Spleen (tissue), 11 donors: ENCODE results near the gene DMRTC2. TPM values are rescaled to one million over a fixed set of nuclear protein-coding genes. Genes with fewer than 3 reads are reported as not detected.
"Not testable (repeated sequence)": the region's sequence is repeated elsewhere in the genome, so short reads cannot be mapped to it uniquely, and the experiment has no call there.

ENCODE experiments used
- DNase-seq: peaks from one replicate; pipeline ENCODE4 v3.0.0-alpha.2; 2020
- H3K27ac ChIP-seq, 8 donors: fragments of 200-600 bp; sonication (generic) in 7 of 8; 1 replicate in 4 of 8; 2 replicates in 4 of 8; pipeline versions ENCODE4 v1.5.0 to v1.8.0; 2016 to 2021; ENCODE audit warnings: inconsistent platforms in 4 of 8, mild to moderate bottlenecking in 4 of 8, moderate library complexity in 1 of 8
- H3K27me3 ChIP-seq, 7 donors: fragments of 200-600 bp; sonication (generic) in 6 of 7; replicated peaks in 1 of 7; 1 replicate in 4 of 7; 2 replicates in 3 of 7; pipeline versions ENCODE4 v1.5.0 to v1.8.0; 2016 to 2021; ENCODE audit warnings: inconsistent platforms in 3 of 7, mild to moderate bottlenecking in 1 of 7
- H3K36me3 ChIP-seq, 6 donors: fragments of 200-600 bp; sonication (generic) in 5 of 6; 1 replicate in 4 of 6; 2 replicates in 2 of 6; pipeline versions ENCODE4 v1.5.0 to v1.8.0; 2016 to 2021; ENCODE audit warnings: inconsistent platforms in 2 of 6
- H3K4me1 ChIP-seq, 6 donors: fragments of 200-600 bp; sonication (generic) in 5 of 6; 1 replicate in 3 of 6; 2 replicates in 3 of 6; pipeline versions ENCODE4 v1.5.0 to v1.8.0; 2016 to 2021; ENCODE audit warnings: inconsistent platforms in 3 of 6
- H3K4me3 ChIP-seq, 8 donors: fragments of 200-600 bp; sonication (generic) in 7 of 8; 1 replicate in 4 of 8; 2 replicates in 4 of 8; pipeline versions ENCODE4 v1.5.0 to v1.8.0; 2016 to 2021; ENCODE audit warnings: inconsistent platforms in 4 of 8, mild to moderate bottlenecking in 4 of 8, moderate library complexity in 2 of 8
- H3K9me3 ChIP-seq, 8 donors: fragments of 200-600 bp; sonication (generic) in 7 of 8; 1 replicate in 4 of 8; 2 replicates in 4 of 8; pipeline versions ENCODE4 v1.5.0 to v1.8.0; 2016 to 2021; ENCODE audit warnings: inconsistent platforms in 4 of 8
- CTCF ChIP-seq, 11 experiments: fragments of 200-600 bp in 7 of 11; fragments of 450-650 bp in 4 of 11; sonication (generic) in 4 of 11; IDR thresholded peaks in 8 of 11; conservative IDR thresholded peaks in 3 of 11; 1 replicate in 7 of 11; 2 replicates in 4 of 11; pipeline versions ENCODE4 v1.4.0 to v1.8.0; 2016 to 2021; ENCODE audit warnings: antibody characterized with exemption in 11 of 11, inconsistent platforms in 4 of 11, mild to moderate bottlenecking in 1 of 11
- POLR2A ChIP-seq, 3 donors: fragments of 450-650 bp; IDR thresholded peaks; one replicate each; pipeline ENCODE4 v1.5.1; 2017; ENCODE audit warnings: antibody characterized with exemption in 3 of 3, mild to moderate bottlenecking in 1 of 3
- POLR2AphosphoS5 ChIP-seq, 3 donors: sonication (generic); formaldehyde crosslinking; IDR thresholded peaks; one replicate each; pipeline ENCODE4 v1.5.1; 2017; ENCODE audit warnings: antibody characterized with exemption in 3 of 3
- WGBS, 5 donors: extraction: QIAGEN DNeasy Blood & Tissue Kit in 3 of 5; methylation state at CpG; one replicate each; pipeline versions ENCODE4 v1.1.5 to v1.1.7; 2013 to 2018; 5-methylcytosine and 5-hydroxymethylcytosine counted together
- intact Hi-C: fragments of 100-400 bp; cut with DNase I; formaldehyde crosslinking; loops from one replicate; pipeline ENCODE4 v1.15.0; 2023; ENCODE audit warnings: low total_unique reads
- polyA plus RNA-seq, 3 donors: library from polyadenylated mRNA; stranded (reverse); fragments of 200-250 nt; gene quantifications; one replicate each; pipeline ENCODE4 v1.2.1, GENCODE V29; 2013
- total RNA-seq, 7 donors: library from RNA; depleted of rRNA in 3 of 7; stranded (reverse); fragments of >200 nt in 3 of 7; fragmentation: NEBNext Ultra II Directional in 4 of 7; extraction: Animal tissue kit (Norgen Biotek cat#: 25700) in 4 of 7; gene quantifications; one replicate each; pipeline versions ENCODE4 v1.1.0 to v1.2.1, GENCODE V29; 2016 to 2021
- donor health status: healthy with polysubstance abuse.
- donor health status: DM: no; HTN: no; CAD: no; lungs with moderate emphysema.
- donor health status: DM: no; HTN: no; CAD: no.
- donor health status: Bipolar disorder and iron deficiency.
- donor health status: healthy.
- donor health status: DM: no; HTN: no; CAD: no.
- donor health status: DM: yes; HTN: yes; CAD: no.

DMRTC2 gene
- total and polyA plus RNA-seq, 10 donors = not detected

- Histone ChIP-seq H3K27me3 (no peaks in the 10 kb centered on the region), H3K36me3 (peaks cover 7 to 63% (median 48%) of the 10 kb centered on the region in 6 donors), H3K4me1 (peaks cover 63 to 100% (median 98%) of the 10 kb centered on the region in 6 donors), H3K9me3 (no peaks in the 10 kb centered on the region), H3K27ac (peak overlapping the region; percentile 61 to 99 (median 82)), H3K4me3 (peak overlapping the region in 2 of 8 donors; percentile 6 to 47)
- TF ChIP-seq POLR2A (IDR thresholded peaks at IDR 0.05) (no peak), POLR2AphosphoS5 (IDR thresholded peaks at IDR 0.05) (peak; percentile 81 to 90 (median 85)), CTCF (IDR thresholded peaks at IDR 0.05 in 8 of 11, conservative IDR thresholded peaks at IDR 0.05 in 3 of 11) (no peak)
- peak; percentile 90 for DNase-seq
- intact Hi-C loops = loop anchor here (5.0 kb wide), 1 partner anchor 76 kb away; no protein-coding TSS in a partner anchor
- 18 to 22% (median 19%) methylated on average over 10 to 16 of the region's 16 CpGs for WGBS, 5 donors
These were observed 26.9 kb downstream of the DMRTC2 start for GRCh38 chr19:41871573-41872383.

DNA sequence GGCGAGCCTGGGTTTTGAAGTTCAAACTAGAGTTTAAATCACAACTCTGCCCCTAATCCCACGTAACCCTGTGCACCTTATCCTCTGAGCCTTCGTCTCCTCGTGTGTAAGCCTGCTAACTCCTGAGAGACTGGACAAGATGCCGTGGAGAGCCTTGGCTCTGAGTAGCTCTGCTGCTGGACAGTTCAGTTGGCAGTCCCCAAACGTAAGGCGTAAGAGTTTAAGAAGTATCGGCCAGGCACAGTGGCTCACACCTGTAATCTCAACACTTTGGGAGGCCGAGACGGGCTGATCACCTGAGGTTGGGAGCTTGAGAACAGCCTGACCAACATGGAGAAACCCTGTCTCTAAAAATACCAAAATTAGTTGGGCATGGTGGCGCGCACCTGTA lies 27.5 kb downstream of the DMRTC2 start:
- Histone ChIP-seq H3K27ac (peak overlapping the region; percentile 61 to 99 (median 82)), H3K9me3 (no peaks in the 10 kb centered on the region), H3K27me3 (no peaks in the 10 kb centered on the region), H3K4me1 (peaks cover 61 to 100% (median 98%) of the 10 kb centered on the region in 6 donors), H3K36me3 (peaks cover 7 to 57% (median 46%) of the 10 kb centered on the region in 6 donors), H3K4me3 (peak overlapping the region in 1 of 8 donors; percentile 47)
- intact Hi-C loops = loop anchor here (5.0 kb wide), 1 partner anchor 75 kb away; no protein-coding TSS in a partner anchor
- 84 to 88% (median 87%) methylated on average over 12 of the region's 12 CpGs for WGBS, 5 donors
- no peak for DNase-seq
- TF ChIP-seq CTCF (IDR thresholded peaks at IDR 0.05 in 8 of 11, conservative IDR thresholded peaks at IDR 0.05 in 3 of 11) (no peak), POLR2AphosphoS5 (IDR thresholded peaks at IDR 0.05) (no peak), POLR2A (IDR thresholded peaks at IDR 0.05) (no peak)

GRCh38 chr19:41872775-41873647 lies 28.2 kb downstream of the DMRTC2 start:
- H3K27ac ChIP-seq = peak overlapping the region; percentile 61 to 99 (median 82)

DNA sequence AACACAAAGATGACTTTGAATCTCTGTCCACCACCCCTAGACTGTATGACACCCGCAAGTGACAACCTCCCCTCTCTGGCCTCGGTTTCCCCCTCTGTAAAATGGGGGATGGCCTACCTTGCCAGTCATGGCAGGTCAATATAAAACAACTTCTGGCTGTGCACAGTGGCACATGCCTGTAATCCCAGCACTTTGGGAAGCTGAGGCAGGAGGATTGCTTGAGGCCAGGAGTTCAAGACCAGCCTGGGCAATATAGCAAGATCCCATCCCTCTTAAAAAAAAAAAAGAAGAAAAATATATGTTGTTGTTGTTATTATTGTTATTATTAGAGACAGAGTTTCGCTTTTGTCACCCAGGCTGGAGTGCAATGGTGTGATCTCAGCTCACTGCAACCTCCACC lies 31.1 kb downstream of the DMRTC2 start:
- H3K4me3 ChIP-seq = peak overlapping the region in 1 of 8 donors; percentile 81
- H3K27me3 ChIP-seq, H3K9me3 ChIP-seq, DNase-seq, intact Hi-C loops: not testable (repeated sequence)
- H3K27ac ChIP-seq = peak overlapping the region; percentile 75 to 99 (median 88)
- H3K4me1 ChIP-seq = peaks cover 45 to 100% (median 96%) of the 10 kb centered on the region in 6 donors
- peaks cover 0 to 50% (median 15%) of the 10 kb centered on the region in 6 donors for H3K36me3 ChIP-seq
- 62 to 72% (median 65%) methylated on average over 3 of the region's 3 CpGs for WGBS, 5 donors

More at GRCh38 chr19:41872775-41873647, 28.2 kb downstream of the DMRTC2 start:
- peak; percentile 94 for DNase-seq
- H3K4me3 ChIP-seq = peak overlapping the region in 1 of 8 donors; percentile 47
- H3K36me3 ChIP-seq = peaks cover 7 to 50% (median 42%) of the 10 kb centered on the region in 6 donors
- peaks cover 58 to 100% (median 98%) of the 10 kb centered on the region in 6 donors for H3K4me1 ChIP-seq
- no peaks in the 10 kb centered on the region for H3K9me3 ChIP-seq
- TF ChIP-seq CTCF (IDR thresholded peaks at IDR 0.05 in 8 of 11, conservative IDR thresholded peaks at IDR 0.05 in 3 of 11) = peak; percentile 58 to 86 (median 74)
- TF ChIP-seq POLR2AphosphoS5 (IDR thresholded peaks at IDR 0.05) = peak; percentile 72 to 83 (median 82)
- no peak for TF ChIP-seq POLR2A (IDR thresholded peaks at IDR 0.05)
- intact Hi-C loops = loop anchor here (5.0 kb wide), 1 partner anchor 74 kb away; no protein-coding TSS in a partner anchor
- no peaks in the 10 kb centered on the region for H3K27me3 ChIP-seq
- 44 to 53% (median 48%) methylated on average over 17 to 18 of the region's 18 CpGs for WGBS, 5 donors
